Putamen (tissue), 1 donor: Measurements from ENCODE around the gene TGIF1.
A peak's percentile ranks its signal among the peaks of the same experiment; 100 is the strongest.
"Not testable (repeated sequence)": the region's sequence is repeated elsewhere in the genome, so short reads cannot be mapped to it uniquely, and the experiment has no call there.

Source experiments
- DNase-seq: peaks from one replicate; pipeline ENCODE4 v3.0.0-alpha.2; 2016; ENCODE audit warnings: low spot score

Gene TGIF1

DNA sequence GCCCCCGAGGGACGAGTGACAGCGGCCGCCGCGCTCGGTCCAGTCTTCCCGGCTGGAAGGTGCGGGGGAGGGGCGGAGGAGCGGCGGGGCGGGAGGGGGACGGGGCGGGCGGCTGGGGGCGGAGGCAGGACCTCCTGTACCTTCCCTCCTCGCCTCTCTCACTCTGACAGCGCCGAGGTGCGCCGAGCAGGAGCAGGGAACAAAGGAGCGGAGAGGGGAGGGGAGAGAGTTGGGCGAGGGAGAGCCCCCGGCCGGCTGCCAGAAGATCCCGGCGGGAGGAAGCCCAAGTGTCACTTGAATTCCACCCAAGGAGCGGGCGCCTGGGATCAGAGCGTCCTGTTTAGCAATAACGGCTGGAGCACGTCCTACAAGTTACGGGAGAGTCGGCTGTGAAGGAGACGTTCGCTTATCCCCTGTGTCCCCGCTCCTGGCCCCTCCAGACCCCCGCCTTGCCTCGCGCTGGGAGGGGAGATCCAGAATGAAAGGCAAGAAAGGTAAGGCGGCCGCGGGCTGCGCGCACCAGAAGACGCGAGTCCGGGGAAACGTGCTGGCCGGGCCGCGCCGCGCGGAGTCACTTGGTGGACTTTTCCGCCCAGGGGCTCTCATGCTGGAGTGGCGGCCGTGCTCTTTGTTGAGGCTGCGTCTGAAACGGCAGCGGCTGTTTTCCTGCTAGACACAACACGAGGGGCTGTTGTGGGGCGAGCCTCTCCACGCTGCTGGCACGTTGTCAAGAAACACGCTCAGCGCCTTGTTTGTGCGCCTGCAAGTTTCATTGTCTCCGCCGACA lies at the start of gene TGIF1:
Gene TGIF1, plus strand, starts transcription at position 161 of the 787 bp plus-strand sequence. Its CDS starts 318 bp downstream, at position 479.
- peak; percentile 68 for DNase-seq

DNA sequence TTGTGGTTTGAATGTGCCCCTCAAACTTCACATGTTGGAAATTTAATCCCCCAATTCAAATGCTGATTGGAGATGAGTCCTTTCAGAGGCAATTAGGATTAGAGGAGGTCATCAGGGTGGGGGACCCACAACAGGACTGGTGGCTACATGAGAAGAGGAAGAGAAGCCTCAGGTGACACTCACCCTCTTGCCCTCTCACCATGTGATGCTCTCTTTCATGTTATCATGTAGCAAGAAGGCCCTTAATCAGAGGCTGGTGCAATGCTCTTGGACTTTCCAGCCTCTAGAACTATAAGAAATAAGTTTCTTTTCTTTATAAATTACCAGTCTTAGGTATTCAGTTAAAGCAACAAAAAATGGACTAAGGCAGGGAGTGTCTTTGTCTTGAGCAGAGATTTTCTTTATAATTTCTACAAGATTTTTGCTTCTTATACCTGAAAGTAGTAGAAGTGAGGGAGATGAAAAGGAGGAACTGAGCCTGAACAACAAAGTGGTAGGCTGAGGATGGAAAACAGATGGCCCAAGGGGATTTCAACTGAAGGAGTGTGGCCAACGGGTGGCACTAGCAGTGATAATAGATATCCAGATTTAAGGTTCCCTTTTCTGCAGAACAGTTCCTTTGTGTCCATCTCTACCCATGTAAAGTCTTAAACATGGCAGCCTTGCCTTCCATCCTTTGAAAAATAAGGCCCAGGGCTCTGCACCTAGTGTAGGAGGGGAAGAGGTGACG lies 49.2 kb upstream of the TGIF1 start:
- no peak for DNase-seq

DNA sequence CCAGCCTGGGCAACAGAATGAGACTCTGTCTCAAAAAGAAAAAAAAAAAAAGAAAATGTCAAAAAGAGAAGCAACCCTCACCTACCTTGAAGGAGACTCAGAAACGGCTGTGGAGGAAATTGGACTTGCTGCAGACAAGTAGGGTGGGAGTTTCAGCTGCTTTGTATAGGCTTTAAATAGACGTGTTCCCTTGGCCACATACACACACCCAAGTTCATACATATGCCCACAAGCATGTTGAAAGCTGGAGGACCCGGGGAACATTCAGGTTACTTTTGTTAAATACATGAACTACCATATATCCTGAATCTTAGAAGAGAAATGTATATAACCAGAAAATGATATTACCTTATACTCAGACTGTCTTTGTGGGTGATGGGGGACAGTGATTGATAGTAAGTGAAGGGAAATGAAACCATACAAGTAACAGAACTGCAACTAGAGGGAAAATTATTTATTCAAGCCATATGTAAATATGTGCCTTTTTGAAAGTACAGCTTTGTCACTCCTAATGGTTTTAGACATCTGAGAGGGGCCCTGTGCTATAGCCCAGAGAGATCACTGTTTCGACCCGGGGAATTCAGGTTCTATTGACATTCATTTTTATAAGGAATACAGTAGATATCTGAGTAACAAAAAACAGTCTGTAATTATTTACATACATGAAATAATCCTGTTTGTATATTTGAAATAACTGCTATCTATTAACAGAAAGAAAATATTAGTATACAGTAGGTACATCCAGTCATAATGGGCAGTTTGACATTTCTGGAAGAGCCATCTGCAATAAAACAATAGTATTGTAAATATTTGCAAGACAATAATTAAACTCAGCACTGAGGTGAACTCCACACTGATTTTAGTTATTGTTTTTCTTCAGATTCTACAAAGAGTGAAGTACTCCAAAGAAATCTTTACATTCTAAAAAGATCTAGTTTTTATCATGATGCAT lies 48.0 kb upstream of the TGIF1 start:
- DNase-seq: no peak

DNA sequence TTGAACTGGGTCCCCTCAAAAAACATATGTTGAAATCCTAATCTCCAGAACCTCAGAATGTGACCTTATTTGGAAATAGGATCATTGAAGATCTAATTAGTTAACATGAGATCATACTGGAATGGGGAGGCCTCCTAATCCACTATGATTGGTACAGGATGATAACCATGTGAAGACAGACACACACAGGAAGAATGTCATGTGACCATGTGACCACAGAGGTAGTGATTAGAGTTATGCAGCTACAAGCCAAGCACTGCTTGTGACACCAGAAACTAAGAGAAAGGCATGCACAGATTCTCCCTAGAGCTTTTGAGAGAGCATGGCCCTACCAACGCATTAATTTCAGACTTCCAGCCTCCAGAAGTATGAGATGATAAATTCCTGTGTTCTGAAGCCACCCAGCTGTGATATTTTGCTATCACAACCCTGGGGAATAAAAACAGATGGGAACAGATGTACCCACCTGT lies 47.0 kb upstream of the TGIF1 start:
- no peak for DNase-seq

DNA sequence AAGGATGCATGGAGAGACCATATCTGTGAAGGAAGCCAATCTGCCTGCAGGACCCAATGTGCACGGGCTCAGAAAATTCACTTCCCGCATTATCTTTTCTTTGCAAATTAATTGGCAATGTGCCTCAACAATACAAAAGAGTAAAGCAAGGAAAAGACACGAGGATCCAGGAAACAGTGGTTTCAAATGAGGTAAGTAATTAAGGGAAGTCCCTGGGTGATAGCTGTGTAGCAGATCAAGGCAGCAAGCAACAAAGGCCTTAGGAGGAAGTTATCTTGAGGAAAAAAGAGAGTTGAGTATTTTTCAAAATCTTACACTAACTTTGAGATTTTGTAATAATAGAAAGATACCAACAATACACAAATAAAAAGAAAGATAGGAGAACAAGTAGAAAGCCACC lies 44.3 kb upstream of the TGIF1 start:
- no peak for DNase-seq

DNA sequence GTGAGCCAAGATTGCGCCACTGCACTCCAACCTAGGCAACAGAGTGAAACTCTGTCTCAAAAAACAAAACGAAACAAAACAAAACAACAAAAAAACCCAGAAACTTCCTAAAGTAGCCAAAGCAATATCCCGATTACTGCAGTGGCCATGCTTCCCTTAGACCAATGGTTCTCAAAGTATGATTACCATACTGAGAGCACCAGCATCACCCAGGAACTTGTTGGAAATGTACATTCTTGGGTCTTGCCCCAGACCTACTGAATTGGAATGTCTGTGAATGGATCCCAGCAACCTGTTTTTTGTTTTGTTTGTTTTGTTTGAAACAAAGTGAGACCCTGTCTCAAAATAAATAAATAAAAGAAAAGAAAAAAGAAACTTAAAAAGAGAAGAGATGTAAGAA lies 41.9 kb upstream of the TGIF1 start:
- no peak for DNase-seq

DNA sequence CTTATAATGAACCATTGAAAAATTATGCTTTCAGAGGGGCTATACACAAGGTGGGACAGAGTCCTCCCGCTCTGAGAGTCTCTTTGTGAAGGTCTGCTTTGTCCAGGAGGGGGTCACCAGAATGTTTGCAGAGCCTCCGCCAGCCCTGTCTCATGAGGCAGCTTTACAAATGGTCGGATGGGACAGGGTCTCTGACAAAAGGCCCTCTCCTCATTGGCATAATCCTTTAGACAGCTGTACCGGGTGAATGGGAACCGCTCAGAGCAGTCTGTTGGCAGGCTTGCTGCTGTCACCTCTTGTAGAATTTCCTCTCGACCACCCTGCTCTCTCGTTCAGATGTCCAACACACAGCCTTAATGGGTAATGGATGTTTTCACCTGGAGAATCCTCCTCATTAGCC lies 40.2 kb upstream of the TGIF1 start:
- no peak for DNase-seq

DNA sequence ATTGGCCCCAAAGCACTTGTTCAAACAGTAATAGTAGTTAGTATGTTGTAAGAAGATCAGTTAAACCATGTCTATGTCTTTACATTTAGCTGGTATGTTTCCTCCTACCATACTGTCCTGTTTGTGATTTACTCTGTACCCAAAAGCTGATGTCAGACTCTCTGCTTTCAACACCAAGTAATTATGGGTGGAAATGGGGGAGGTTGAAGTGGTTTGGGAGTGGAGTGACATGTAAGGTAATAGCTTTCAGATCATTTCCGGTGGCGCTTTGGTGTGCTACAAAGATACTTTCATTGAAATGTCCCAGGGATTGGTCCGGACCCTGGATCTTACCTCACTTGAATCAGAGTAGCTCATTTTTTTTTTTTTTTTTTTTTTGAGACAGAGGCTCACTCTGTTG lies 39.7 kb upstream of the TGIF1 start:
- no peak for DNase-seq

DNA sequence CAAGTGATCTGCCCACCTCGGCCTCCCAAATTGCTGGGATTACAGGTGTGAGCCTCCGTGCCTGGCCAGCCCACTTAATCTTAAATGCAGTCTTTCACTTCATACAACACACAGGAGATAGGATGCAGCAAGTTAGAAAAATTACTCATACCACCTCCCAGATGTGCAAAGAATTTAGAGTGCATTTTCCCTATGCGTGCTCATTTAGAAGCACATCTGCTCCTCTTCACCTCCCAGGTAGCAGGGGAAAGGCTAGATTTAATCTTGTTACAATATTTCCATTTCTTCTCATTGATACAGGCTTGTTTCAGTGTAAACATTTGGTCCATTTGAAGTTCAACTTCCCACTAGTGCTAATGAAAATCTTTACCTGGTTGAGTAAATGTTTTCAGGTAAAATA lies 39.1 kb upstream of the TGIF1 start:
- DNase-seq: not testable (repeated sequence)

DNA sequence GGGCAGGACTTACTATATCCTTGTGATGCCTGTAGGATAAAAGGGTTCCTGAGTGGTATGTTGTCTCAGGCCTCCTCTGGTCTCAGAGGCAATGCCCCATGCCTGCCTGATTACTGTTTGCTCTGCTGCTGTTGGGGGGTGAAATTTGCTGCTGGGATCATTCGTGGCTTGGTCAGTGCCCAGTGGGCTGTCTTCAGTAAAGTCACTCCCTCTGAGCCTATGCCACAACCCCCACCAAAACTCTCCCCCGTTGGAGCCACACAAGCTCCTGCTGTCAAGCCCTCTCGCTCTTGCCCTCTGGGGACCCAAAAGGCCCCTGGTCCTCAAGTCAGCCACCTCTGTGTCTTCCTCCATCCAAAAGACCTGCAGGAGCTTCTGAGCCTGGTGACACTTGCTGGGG lies 38.6 kb upstream of the TGIF1 start:
- no peak for DNase-seq

DNA sequence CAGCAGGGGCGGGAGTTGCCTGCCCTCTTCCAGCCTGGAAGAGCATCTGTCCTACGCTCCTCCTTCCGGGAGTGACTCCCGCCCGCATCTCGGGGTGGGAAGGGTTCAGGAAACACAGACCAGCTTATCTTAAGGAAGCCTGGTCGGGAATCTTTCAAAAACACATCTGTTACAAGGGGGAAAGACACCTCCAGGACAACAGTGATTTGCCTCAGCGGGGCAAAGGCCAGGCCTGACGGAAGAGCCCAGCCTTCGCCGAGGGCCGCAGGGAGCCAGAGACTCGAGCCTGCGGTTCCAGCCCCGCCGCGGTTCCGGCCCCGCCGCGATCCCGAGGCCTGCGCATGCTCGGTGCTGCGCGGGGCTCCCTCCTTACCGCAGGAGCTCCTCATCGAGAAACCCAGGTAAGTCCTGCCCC lies 38.1 kb upstream of the TGIF1 start:
- DNase-seq: no peak

DNA sequence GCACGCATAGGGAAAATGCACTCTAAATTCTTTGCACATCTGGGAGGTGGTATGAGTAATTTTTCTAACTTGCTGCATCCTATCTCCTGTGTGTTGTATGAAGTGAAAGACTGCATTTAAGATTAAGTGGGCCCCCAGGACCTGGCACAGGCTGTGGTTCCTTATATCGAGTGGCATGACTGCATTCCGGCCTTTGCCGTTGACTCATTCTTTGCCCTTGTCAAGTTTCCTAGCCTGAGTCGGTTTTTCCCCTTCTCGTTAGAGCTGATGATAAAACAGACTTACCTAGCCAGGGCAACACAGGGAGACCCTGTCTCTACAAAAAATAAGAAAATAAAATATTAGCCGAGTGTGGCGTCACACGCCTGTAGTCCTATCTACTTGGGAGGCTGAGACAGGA lies 37.4 kb upstream of the TGIF1 start:
- not testable (repeated sequence) for DNase-seq

DNA sequence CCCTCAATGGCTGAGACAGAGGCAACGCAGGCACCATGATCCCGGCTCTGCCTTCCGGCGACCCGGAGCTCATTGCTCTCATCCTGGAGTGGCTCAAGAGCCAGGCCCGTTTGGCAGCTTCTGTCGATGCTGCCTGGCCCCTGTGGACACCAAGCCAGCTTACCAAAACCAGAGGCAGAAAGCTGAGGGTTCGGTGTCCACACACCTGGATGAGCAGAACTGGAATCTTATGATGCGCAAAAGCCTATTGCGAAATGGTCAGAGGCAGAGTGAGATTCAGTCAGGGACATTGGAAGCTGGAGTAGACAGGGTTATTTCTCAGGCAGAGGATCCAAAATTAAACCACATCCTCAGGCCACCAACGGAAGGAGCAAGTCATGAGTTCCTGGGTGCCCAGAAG lies 34.9 kb upstream of the TGIF1 start:
- no peak for DNase-seq

DNA sequence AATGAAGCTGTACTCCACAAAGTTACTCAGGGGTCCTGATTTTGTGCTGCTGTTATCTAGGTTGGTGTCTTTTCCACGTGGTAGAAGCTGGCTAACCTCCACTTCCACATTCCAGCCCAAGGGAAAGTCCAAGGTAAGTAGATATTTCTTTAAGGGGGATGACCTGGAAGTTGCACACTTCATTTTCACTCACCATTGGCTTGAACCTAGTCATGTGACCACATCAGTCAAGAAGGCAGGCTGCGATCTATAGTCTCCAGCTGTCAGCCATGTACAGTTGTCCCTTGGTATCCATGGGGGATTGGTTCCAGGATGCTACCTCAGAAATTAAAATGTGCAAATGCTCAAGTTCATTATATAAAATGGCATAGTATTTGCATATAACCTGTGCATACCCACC lies 31.9 kb upstream of the TGIF1 start:
- no peak for DNase-seq

DNA sequence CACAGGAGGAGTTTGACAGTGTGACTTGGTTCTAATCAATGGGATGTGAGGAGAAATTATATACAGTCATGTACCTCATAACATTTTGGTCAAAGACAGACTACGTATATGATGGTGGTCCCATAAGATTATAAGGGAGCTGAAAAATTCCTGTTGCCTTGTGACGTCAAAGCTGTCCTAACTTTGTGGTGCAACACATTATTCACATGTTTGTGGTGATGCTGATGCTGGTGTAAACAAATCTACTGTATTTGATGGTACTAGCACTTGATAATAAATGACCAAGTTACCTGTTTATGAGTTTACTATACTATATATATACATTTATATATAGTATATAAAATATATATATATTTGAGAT lies 29.1 kb upstream of the TGIF1 start:
- DNase-seq: no peak

DNA sequence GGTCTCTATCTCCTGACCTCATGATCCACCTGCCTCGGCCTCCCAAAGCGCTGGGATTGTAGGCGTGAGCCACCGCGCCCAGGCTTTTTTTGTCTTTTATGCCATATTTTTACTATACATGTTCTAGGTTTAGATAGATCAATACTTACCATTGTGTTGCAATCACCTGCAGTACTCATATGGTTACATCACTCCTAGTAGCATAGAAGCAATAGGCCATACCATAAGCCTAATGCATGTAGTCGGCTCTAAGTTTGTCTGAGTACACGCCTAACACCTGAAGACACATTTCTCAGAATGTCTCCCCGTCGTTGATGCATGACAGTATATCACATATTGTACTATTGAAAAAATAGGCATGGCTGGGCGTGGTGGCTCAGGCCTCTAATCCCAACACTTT lies 27.1 kb upstream of the TGIF1 start:
- DNase-seq: no peak

DNA sequence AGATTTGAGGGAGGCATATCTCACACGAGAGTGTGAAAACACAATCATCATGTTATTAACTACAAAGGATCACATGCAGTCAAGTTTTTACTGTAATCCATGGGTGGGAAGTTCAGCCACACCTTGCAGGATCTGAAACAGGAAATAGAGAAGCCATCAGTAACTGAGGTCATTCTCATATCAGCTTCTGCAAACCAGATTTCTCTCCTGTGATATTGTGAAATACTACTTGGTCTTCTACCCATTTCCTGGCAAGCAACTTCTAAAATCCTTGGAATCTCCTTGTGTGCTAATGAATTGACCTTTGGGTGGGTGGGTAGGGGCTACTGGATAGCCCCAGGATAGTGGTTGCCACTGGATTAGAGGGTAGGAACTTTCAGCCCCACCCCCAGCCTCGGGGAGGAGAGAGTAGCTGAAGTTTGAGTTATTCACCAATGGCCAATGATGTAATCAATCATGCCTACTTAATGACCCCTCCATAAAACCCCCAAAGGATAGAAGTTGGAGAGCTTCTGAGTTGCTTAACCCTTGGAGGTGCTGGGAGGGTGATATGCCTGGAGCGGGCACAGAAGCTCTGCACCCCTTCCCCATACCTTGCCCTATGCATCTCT lies 25.6 kb upstream of the TGIF1 start:
- no peak for DNase-seq

DNA sequence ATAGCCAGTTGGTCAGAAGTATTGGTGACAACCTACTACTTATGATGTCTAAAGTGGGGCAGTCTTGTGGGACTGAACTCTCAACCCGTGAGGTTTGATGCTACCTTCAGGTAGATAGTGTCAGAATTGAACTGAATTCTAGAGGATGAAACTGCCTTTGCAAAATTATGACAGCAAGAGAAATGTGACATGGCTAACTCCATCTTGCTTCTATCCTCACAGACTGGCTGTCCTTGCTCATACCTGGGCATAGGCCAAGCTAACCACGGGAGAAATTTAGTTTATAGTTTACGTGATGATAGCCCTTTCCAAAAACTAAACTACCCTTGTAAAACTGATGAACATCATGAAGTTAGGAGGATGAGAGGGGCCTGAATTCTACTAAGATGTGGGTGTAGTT lies 24.9 kb upstream of the TGIF1 start:
- no peak for DNase-seq

DNA sequence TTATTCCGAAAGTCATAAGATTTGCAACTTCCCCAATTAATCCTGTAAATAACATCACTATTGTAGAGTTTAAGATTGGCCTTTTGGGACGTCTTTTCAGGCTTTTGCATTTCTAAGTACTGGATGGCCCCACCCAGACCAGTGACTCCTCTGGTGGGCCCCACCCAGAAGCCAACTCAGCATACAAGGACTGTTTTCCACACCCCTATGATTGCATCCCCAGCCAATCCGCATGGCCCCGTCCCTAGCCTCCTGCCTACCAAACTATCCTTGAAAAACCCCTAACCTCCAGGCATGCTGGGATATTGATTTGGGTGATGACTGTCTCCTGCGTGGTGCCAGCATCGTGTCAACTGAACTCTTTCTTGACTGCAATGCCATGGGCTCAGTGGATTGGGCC lies 24.5 kb upstream of the TGIF1 start:
- no peak for DNase-seq

DNA sequence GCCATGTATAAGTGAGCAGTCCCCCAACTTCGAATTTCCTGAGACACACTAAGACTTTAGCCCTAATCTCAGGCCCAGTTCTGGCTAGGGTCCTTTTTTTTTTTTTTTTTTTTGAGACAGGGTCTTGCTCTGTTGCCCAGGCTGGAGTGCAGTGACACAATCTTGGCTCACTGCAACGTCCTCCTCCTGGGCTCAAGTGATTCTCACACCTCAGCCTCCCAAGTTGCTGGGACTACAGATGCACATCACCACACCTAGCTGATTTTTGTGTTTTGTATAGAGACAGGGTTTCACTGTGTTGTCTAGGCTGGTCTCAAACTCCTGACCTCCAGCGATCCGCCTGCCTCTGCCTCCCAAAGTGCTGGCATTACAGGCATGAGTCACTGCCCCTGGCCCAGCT lies 23.9 kb upstream of the TGIF1 start:
- no peak for DNase-seq

DNA sequence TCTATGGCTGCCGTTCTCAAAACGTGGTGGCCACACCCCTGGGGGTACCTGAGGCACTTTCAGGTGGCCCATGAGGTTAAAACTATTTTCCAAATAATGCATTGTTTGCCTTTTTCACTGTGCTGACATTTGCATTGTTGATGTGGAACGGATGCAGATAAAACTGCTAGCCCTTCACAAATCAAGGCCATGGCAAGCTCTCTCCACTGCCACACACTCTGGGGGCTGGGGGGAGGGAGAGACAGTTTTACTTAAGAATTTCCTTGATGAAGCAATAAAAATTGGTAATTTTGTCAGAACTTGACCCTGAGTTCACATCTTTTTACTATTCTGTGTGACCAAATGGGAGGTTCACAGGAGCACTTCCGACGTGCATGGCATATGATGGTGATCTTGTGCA lies 22.0 kb upstream of the TGIF1 start:
- DNase-seq: no peak

DNA sequence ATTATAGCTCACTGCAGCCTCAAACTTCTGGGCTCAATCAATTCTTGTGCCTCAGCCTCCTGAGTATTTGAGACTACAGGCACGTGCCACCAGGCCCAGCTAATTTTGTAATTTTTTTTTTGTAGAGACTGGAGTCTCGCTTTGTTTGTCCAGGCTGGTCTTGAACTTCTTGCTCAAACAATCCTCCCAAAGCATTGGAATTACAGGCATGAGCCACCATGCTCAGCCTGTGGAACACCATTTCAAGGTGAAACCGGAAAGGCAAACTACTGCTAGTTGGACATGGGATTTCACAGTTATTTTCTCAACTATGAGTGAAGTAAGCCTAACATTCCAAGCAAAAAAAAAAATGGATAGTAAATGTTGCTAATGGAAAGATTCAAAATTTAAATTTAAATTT lies 20.9 kb upstream of the TGIF1 start:
- DNase-seq: no peak
